Body of pancreas (tissue), 4 donors: ENCODE results near the gene GNA15.

Source experiments
- CTCF ChIP-seq, 7 experiments: fragments of 450-650 bp in 4 of 7; fragments of 200-600 bp in 3 of 7; sonication (generic) in 3 of 7; IDR thresholded peaks; one replicate each; pipeline ENCODE4 v1.5.1; 2016 to 2019; ENCODE audit warnings: antibody characterized with exemption in 7 of 7
- POLR2A ChIP-seq, 3 donors: fragments of 450-650 bp; IDR thresholded peaks; one replicate each; pipeline ENCODE4 v1.6.1; 2016; ENCODE audit warnings: antibody characterized with exemption in 3 of 3, mild to moderate bottlenecking in 2 of 3

DNA sequence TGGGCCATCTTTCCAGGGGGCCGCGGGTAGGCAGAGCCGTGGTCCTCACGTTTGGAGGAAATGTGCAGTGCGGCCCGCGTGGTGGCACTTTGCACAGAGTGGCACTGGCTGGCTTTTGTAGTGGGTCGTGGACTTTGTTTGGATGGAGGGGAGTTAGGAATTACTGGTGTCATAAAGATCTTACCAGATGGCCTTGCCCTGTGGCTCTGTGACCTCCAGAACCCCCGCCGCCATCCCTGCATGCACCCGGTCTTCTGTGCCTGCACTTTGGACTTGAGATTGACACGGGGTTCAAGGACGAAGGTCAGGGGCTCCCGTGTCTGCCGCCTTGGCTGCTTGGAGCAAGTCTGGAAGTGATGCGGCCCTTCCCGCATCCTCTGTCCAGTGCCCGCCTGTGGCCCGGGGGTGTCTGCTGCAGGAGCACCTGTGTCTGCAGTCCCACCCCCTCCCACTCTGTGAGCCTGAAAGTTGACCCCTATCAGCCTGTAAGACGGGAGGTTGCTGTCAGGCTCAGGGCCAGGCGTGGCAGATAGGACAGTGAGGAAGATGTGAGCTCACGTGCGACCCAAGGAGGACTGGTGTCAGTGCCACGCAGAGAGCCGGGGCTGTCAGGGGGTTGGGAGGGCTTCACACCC lies 39.4 kb upstream of the GNA15 start:
- TF ChIP-seq CTCF (IDR thresholded peaks at IDR 0.05) (no peak), POLR2A (IDR thresholded peaks at IDR 0.05) (no peak)
